Memory B cell (primary cell): Measurements from ENCODE around the gene PRR36.
"Not testable (repeated sequence)": the region's sequence is repeated elsewhere in the genome, so short reads cannot be mapped to it uniquely, and the experiment has no call there.

Experiments used
- ATAC-seq: fragments of 150-1000 bp; cut with Tn5 transposase; 2 replicates; pipeline ENCODE4 v1.10.0; 2021; ENCODE audit warnings: low read depth, mild to moderate bottlenecking, moderate library complexity
- DNase-seq, 2 donors: peaks; one replicate each; pipeline ENCODE4 v3.0.0; 2022; ENCODE audit warnings: low spot score in 2 of 2
- H3K27ac Mint-ChIP-seq: one replicate; pipeline ENCODE4 v1.8.0; 2022; ENCODE audit warnings: mild to moderate bottlenecking, moderate library complexity, mixed read lengths
- H3K27me3 Mint-ChIP-seq: one replicate; pipeline ENCODE4 v1.8.0; 2022; ENCODE audit warnings: mixed read lengths
- H3K36me3 Mint-ChIP-seq: one replicate; pipeline ENCODE4 v1.8.0; 2022; ENCODE audit warnings: mild to moderate bottlenecking, mixed read lengths
- H3K4me1 Mint-ChIP-seq: one replicate; pipeline ENCODE4 v1.8.0; 2022; ENCODE audit warnings: mixed read lengths
- H3K4me3 Mint-ChIP-seq: one replicate; pipeline ENCODE4 v1.8.0; 2022; ENCODE audit warnings: mild to moderate bottlenecking, moderate library complexity, mixed read lengths
- H3K9me3 Mint-ChIP-seq: one replicate; pipeline ENCODE4 v1.8.0; 2022; ENCODE audit warnings: mixed read lengths

PRR36 gene

GRCh38 chr19:7874076-7874896, at the start of gene PRR36:
PRR36 (minus strand) TSS chr19:7874390; CDS start chr19:7873689, 701 bp downstream.
- peak in 1 of 2 donors; percentile 47 for DNase-seq
- Mint-ChIP-seq H3K4me1 (peaks cover 23% of the 10 kb centered on the region), H3K36me3 (peaks cover 5% of the 10 kb centered on the region), H3K27ac (no peak within 1 kb of the TSS), H3K9me3 (peaks cover 7% of the 10 kb centered on the region), H3K27me3 (peaks cover 26% of the 10 kb centered on the region), H3K4me3 (peak within 1 kb of the TSS; percentile 39)
- ATAC-seq, result no peak

GRCh38 chr19:7923295-7924191, 49.4 kb upstream of the PRR36 start:
- Mint-ChIP-seq H3K36me3 (peaks cover 9% of the 10 kb centered on the region), H3K27ac (no peak overlapping the region), H3K9me3 (no peaks in the 10 kb centered on the region), H3K4me3 (peak overlapping the region; percentile 25), H3K27me3 (peaks cover 4% of the 10 kb centered on the region), H3K4me1 (peaks cover 18% of the 10 kb centered on the region)
- ATAC-seq, result no peak
- no peak for DNase-seq

GRCh38 chr19:7922836-7923195, 48.6 kb upstream of the PRR36 start:
- Mint-ChIP-seq H3K27ac (no peak overlapping the region), H3K4me3 (no peak overlapping the region), H3K4me1 (peaks cover 20% of the 10 kb centered on the region), H3K9me3 (no peaks in the 10 kb centered on the region), H3K27me3 (peaks cover 6% of the 10 kb centered on the region), H3K36me3 (peaks cover 9% of the 10 kb centered on the region)
- DNase-seq, result no peak
- ATAC-seq, result no peak

GRCh38 chr19:7921967-7922835, 48.0 kb upstream of the PRR36 start:
- no peak for ATAC-seq
- H3K9me3 Mint-ChIP-seq, result no peaks in the 10 kb centered on the region
- DNase-seq, result no peak
- H3K4me3 Mint-ChIP-seq, result no peak overlapping the region
- no peak overlapping the region for H3K27ac Mint-ChIP-seq
- H3K27me3 Mint-ChIP-seq, result peaks cover 8% of the 10 kb centered on the region
- peaks cover 20% of the 10 kb centered on the region for H3K4me1 Mint-ChIP-seq
- H3K36me3 Mint-ChIP-seq, result peaks cover 7% of the 10 kb centered on the region

GRCh38 chr19:7921302-7921966, 47.2 kb upstream of the PRR36 start:
- H3K36me3 Mint-ChIP-seq, result peaks cover 7% of the 10 kb centered on the region
- no peak for ATAC-seq
- H3K4me3 Mint-ChIP-seq, result peak overlapping the region; percentile 92
- peak overlapping the region; percentile 63 for H3K27ac Mint-ChIP-seq
- no peaks in the 10 kb centered on the region for H3K9me3 Mint-ChIP-seq
- H3K27me3 Mint-ChIP-seq, result peaks cover 8% of the 10 kb centered on the region
- DNase-seq, result no peak
- peaks cover 20% of the 10 kb centered on the region for H3K4me1 Mint-ChIP-seq

- DNase-seq (peak; percentile 94 to 97), ATAC-seq (peak; percentile 63)
- Mint-ChIP-seq H3K27ac (peak overlapping the region; percentile 63), H3K36me3 (peaks cover 7% of the 10 kb centered on the region), H3K9me3 (no peaks in the 10 kb centered on the region), H3K4me3 (peak overlapping the region; percentile 92), H3K27me3 (peaks cover 8% of the 10 kb centered on the region), H3K4me1 (peaks cover 21% of the 10 kb centered on the region)
Measured at GRCh38 chr19:7920519-7921301, 46.5 kb upstream of the PRR36 start.

- peaks cover 8% of the 10 kb centered on the region for H3K27me3 Mint-ChIP-seq
- ATAC-seq (peak; percentile 67), DNase-seq (peak in 1 of 2 donors; percentile 97)
- peak within 1 kb of the TSS; percentile 63 for H3K27ac Mint-ChIP-seq
- peaks cover 22% of the 10 kb centered on the region for H3K4me1 Mint-ChIP-seq
- H3K9me3 Mint-ChIP-seq, result no peaks in the 10 kb centered on the region
- peaks cover 7% of the 10 kb centered on the region for H3K36me3 Mint-ChIP-seq
- H3K4me3 Mint-ChIP-seq, result peak within 1 kb of the TSS; percentile 92
Measured at GRCh38 chr19:7919610-7920518, 45.7 kb upstream of the PRR36 start, which contains the start of gene SNAPC2. SNAPC2 (plus strand) TSS chr19:7920338; CDS start chr19:7920367, 29 bp downstream.

- Mint-ChIP-seq H3K9me3 (no peaks in the 10 kb centered on the region), H3K4me3 (peak overlapping the region; percentile 68), H3K27me3 (peaks cover 9% of the 10 kb centered on the region), H3K4me1 (peaks cover 22% of the 10 kb centered on the region), H3K27ac (no peak overlapping the region), H3K36me3 (peaks cover 7% of the 10 kb centered on the region)
- ATAC-seq, result no peak
- DNase-seq, result no peak
Measured at GRCh38 chr19:7918615-7919421, 44.6 kb upstream of the PRR36 start.

- not testable (repeated sequence) for H3K36me3 Mint-ChIP-seq, H3K27ac Mint-ChIP-seq, ATAC-seq, H3K9me3 Mint-ChIP-seq, DNase-seq, H3K27me3 Mint-ChIP-seq
- Mint-ChIP-seq H3K4me1 (peaks cover 21% of the 10 kb centered on the region), H3K4me3 (peak overlapping the region; percentile 68)
Measured at GRCh38 chr19:7918062-7918614, 43.9 kb upstream of the PRR36 start.

GRCh38 chr19:7917267-7918061, 43.3 kb upstream of the PRR36 start:
- H3K27me3 Mint-ChIP-seq, result peaks cover 10% of the 10 kb centered on the region
- DNase-seq, result peak in 1 of 2 donors; percentile 69
- H3K9me3 Mint-ChIP-seq, result no peaks in the 10 kb centered on the region
- H3K36me3 Mint-ChIP-seq, result peaks cover 8% of the 10 kb centered on the region
- H3K27ac Mint-ChIP-seq, result no peak overlapping the region
- H3K4me1 Mint-ChIP-seq, result peaks cover 22% of the 10 kb centered on the region
- peak overlapping the region; percentile 68 for H3K4me3 Mint-ChIP-seq
- peak; percentile 21 for ATAC-seq
